Measurements from ENCODE around the gene CDCA3.

DNA sequence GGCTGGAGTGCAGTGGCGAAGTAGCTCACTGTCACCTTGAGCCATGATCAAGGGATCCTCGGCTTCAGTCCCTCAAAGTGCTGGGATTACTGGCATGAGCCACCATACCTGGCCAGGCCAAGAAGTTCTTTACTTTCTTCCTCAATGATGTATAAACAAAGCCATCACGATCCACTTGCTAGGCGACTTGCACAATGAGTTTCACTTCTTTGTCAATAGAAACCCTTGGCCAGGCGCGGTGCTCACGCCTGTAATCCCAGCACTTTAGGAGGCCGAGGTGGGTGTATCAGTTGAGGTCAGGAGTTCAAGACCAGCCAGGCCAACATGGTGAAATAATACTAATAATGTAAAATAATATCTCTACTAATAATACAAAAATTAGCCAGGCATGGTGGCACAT is 36.4 kb upstream of the CDCA3 start:
- TF ChIP-seq, protein P1, sequence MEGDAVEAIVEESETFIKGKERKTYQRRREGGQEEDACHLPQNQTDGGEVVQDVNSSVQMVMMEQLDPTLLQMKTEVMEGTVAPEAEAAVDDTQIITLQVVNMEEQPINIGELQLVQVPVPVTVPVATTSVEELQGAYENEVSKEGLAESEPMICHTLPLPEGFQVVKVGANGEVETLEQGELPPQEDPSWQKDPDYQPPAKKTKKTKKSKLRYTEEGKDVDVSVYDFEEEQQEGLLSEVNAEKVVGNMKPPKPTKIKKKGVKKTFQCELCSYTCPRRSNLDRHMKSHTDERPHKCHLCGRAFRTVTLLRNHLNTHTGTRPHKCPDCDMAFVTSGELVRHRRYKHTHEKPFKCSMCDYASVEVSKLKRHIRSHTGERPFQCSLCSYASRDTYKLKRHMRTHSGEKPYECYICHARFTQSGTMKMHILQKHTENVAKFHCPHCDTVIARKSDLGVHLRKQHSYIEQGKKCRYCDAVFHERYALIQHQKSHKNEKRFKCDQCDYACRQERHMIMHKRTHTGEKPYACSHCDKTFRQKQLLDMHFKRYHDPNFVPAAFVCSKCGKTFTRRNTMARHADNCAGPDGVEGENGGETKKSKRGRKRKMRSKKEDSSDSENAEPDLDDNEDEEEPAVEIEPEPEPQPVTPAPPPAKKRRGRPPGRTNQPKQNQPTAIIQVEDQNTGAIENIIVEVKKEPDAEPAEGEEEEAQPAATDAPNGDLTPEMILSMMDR (IDR thresholded peaks at IDR 0.05): no peak
- no peak for TF ChIP-seq POLR2A (IDR thresholded peaks at IDR 0.05)

Data from thyroid gland (tissue), 4 donors.